Chondrocyte (in vitro differentiated cells): ENCODE results near the gene DCAF8L2. TPM values are rescaled to one million over a fixed set of nuclear protein-coding genes. Genes with fewer than 3 reads are reported as not detected.
"Not testable (repeated sequence)": the region's sequence is repeated elsewhere in the genome, so short reads cannot be mapped to it uniquely, and the experiment has no call there.

ENCODE experiments used
- DNase-seq: peaks from one replicate; pipeline ENCODE4 v3.0.0; 2021; ENCODE audit warnings: mixed read lengths, low spot score
- H3K27ac Mint-ChIP-seq: one replicate; pipeline ENCODE4 v1.8.0; 2021; ENCODE audit warnings: mild to moderate bottlenecking, moderate library complexity, mixed read lengths; ENCODE audit not compliant: unreplicated experiment
- H3K27me3 Mint-ChIP-seq: 2 replicates; pipeline ENCODE4 v1.8.0; 2021; ENCODE audit warnings: low read depth, mixed read lengths
- H3K36me3 Mint-ChIP-seq: 2 replicates; pipeline ENCODE4 v1.8.0; 2021; ENCODE audit warnings: low read depth, mixed read lengths
- H3K4me1 Mint-ChIP-seq: 2 replicates; pipeline ENCODE4 v1.8.0; 2021; ENCODE audit warnings: low read depth, mild to moderate bottlenecking, mixed read lengths
- H3K4me3 Mint-ChIP-seq: one replicate; pipeline ENCODE4 v1.8.0; 2021; ENCODE audit warnings: mild to moderate bottlenecking, moderate library complexity, mixed read lengths; ENCODE audit not compliant: unreplicated experiment
- H3K9me3 Mint-ChIP-seq: 2 replicates; pipeline ENCODE4 v1.8.0; 2021; ENCODE audit warnings: low read depth, mixed read lengths
- CTCF ChIP-seq: fragments of 200-600 bp; sonication (generic); IDR thresholded peaks from 2 replicates; pipeline ENCODE4 v1.5.0; 2021; ENCODE audit warnings: antibody characterized with exemption, mild to moderate bottlenecking, moderate library complexity
- long read RNA-seq: library from polyadenylated mRNA; stranded (forward); transcript quantifications from one replicate; pipeline ENCODE4 v2.0.0, GENCODE V29; 2021
- total RNA-seq: library from RNA; stranded (reverse); gene quantifications from 3 replicates; pipeline ENCODE4 v1.2.1, GENCODE V29; 2021

The DCAF8L2 gene
- not detected in 3 replicates for total RNA-seq
- long read RNA-seq: 0 reads

DNA sequence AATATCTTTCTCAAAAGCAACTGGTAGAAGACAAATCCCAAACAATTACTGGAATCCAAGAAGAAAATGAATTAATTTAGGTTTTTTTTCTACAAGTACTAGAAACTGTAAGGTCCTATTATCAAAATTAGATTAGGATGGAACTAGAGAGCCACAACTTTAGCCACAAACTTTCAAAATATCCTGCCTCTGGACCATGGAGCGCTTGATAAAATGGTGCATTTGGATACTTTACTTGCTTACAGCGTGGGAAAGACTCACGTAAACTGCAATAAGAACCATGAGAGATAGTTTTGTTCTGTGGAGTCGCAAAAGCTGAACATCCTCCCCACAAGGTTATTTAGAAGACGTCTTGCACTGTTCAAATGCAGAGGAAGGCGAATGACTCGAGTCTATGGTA is at the start of gene DCAF8L2:
Gene DCAF8L2 (plus strand): TSS at position 301 of the 400 bp plus-strand sequence. CDS start 156,552 bp downstream, outside the sequence.
- H3K9me3 Mint-ChIP-seq: peaks cover 4% of the 10 kb centered on the region
- H3K4me1 Mint-ChIP-seq: no peaks in the 10 kb centered on the region
- no peak for TF ChIP-seq CTCF
- DNase-seq: no peak
- H3K4me3 Mint-ChIP-seq: no peak within 1 kb of the TSS
- H3K36me3 Mint-ChIP-seq: no peaks in the 10 kb centered on the region
- H3K27ac Mint-ChIP-seq: no peak within 1 kb of the TSS
- H3K27me3 Mint-ChIP-seq: no peaks in the 10 kb centered on the region

DNA sequence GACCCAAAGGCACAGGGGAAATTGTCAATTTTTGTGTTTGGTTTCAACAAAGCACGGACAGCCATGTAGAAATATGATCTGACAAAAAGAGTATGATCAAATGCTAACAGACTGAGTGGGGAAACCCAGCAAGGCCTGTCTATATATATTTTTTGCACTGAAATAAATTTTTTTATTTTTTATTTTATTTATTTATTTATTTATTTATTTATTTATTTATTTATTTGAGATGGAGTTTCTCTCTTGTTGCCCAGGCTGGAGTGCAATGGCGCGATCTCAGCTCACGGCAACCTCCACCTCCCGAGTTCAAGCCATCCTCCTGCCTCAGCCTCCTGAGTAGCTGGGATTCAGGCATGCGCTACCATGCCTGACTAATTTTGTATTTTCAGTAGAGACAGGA is 49.0 kb upstream of the DCAF8L2 start:
- not testable (repeated sequence) for H3K4me1 Mint-ChIP-seq, H3K4me3 Mint-ChIP-seq, H3K27ac Mint-ChIP-seq, H3K9me3 Mint-ChIP-seq, DNase-seq, H3K36me3 Mint-ChIP-seq, H3K27me3 Mint-ChIP-seq

GRCh38 chrX:27548624-27549023 is 41.5 kb upstream of the DCAF8L2 start:
- Mint-ChIP-seq H3K4me3 (no peak overlapping the region), H3K9me3 (peaks cover 9% of the 10 kb centered on the region), H3K4me1 (no peaks in the 10 kb centered on the region), H3K36me3 (no peaks in the 10 kb centered on the region), H3K27ac (no peak overlapping the region), H3K27me3 (peaks cover 7% of the 10 kb centered on the region)
- DNase-seq: no peak
- TF ChIP-seq CTCF: no peak

DNA sequence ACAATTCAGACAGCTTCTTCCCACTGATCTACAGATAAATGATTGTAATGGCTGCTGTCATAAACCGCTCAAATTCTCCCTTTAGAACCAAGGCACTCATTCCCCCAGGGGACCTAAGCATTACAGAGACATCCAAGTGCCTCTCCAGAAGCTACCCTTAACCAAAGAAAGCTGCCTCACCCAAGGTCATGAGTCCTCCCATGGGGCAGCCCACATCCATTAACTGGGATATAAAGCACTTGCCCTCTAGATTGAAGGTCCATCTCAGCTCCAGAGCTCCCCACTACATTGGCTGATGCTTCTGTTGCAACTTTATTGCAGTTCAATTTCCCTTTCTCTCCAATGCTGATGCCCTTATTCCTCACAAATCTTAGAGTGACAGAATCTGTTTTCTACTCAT is 40.5 kb upstream of the DCAF8L2 start:
- Mint-ChIP-seq H3K27ac (no peak overlapping the region), H3K4me1 (no peaks in the 10 kb centered on the region), H3K9me3 (peaks cover 9% of the 10 kb centered on the region), H3K27me3 (peaks cover 7% of the 10 kb centered on the region), H3K36me3 (no peaks in the 10 kb centered on the region), H3K4me3 (no peak overlapping the region)
- no peak for DNase-seq
- no peak for TF ChIP-seq CTCF

- H3K36me3 Mint-ChIP-seq: no peaks in the 10 kb centered on the region
- peak; percentile 74 for TF ChIP-seq CTCF
- peaks cover 2% of the 10 kb centered on the region for H3K27me3 Mint-ChIP-seq
- H3K4me1 Mint-ChIP-seq: no peaks in the 10 kb centered on the region
- peaks cover 5% of the 10 kb centered on the region for H3K9me3 Mint-ChIP-seq
- no peak overlapping the region for H3K27ac Mint-ChIP-seq
- no peak overlapping the region for H3K4me3 Mint-ChIP-seq
- DNase-seq: no peak
Measured at GRCh38 chrX:27555514-27555913, 34.6 kb upstream of the DCAF8L2 start.

DNA sequence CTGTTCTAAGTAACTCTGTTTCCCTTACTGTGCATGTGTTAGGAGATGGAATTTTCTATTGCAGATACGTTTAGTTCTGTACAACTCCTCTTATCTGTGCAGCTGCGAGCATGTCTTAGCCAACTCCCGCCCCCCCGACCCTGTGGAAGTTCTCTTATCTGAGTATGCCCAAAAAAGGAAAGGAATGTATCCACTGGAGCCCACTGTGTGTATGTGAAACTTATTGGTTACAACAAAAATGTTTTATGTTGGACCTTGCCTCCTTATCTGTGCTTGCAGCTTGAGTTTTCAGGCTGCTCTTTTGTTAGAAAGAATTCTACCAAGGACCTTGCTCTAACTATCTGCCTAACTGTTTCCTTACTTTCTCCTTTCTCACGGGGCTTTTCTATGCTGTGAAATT is 24.2 kb upstream of the DCAF8L2 start:
- peaks cover 7% of the 10 kb centered on the region for H3K9me3 Mint-ChIP-seq
- no peak for TF ChIP-seq CTCF
- no peaks in the 10 kb centered on the region for H3K4me1 Mint-ChIP-seq
- DNase-seq: no peak
- no peak overlapping the region for H3K27ac Mint-ChIP-seq
- no peak overlapping the region for H3K4me3 Mint-ChIP-seq
- H3K36me3 Mint-ChIP-seq: no peaks in the 10 kb centered on the region
- H3K27me3 Mint-ChIP-seq: no peaks in the 10 kb centered on the region
